T-helper 1 cell treated with Interleukin-12 subunit alpha and Interleukin-12 subunit beta and Interleukin-4 antibody, amounts not matched to agents 30 μg/mL and 1 μg/mL, for 36 hours (primary cell): ENCODE data around the gene PHACTR1.

Experiments
- H3K27ac Mint-ChIP-seq: one replicate; pipeline ENCODE4 v1.8.0; 2021; ENCODE audit warnings: mild to moderate bottlenecking, mixed read lengths
- H3K27me3 Mint-ChIP-seq: one replicate; pipeline ENCODE4 v1.8.0; 2021; ENCODE audit warnings: low read depth, mixed read lengths
- H3K36me3 Mint-ChIP-seq: one replicate; pipeline ENCODE4 v1.8.0; 2021; ENCODE audit warnings: low read depth, mixed read lengths
- H3K4me1 Mint-ChIP-seq: one replicate; pipeline ENCODE4 v1.8.0; 2021; ENCODE audit warnings: low read depth, mixed read lengths
- H3K4me3 Mint-ChIP-seq: one replicate; pipeline ENCODE4 v1.8.0; 2021; ENCODE audit warnings: mild to moderate bottlenecking, moderate library complexity, mixed read lengths
- H3K9me3 Mint-ChIP-seq: one replicate; pipeline ENCODE4 v1.8.0; 2021; ENCODE audit warnings: mixed read lengths

The PHACTR1 gene

GRCh38 chr6:13072686-13073347 is 356.2 kb downstream of the PHACTR1 start:
- Mint-ChIP-seq H3K36me3 (no peaks in the 10 kb centered on the region), H3K27ac (no peak overlapping the region), H3K4me3 (no peak overlapping the region), H3K27me3 (peaks cover 28% of the 10 kb centered on the region), H3K4me1 (no peaks in the 10 kb centered on the region), H3K9me3 (no peaks in the 10 kb centered on the region)

DNA sequence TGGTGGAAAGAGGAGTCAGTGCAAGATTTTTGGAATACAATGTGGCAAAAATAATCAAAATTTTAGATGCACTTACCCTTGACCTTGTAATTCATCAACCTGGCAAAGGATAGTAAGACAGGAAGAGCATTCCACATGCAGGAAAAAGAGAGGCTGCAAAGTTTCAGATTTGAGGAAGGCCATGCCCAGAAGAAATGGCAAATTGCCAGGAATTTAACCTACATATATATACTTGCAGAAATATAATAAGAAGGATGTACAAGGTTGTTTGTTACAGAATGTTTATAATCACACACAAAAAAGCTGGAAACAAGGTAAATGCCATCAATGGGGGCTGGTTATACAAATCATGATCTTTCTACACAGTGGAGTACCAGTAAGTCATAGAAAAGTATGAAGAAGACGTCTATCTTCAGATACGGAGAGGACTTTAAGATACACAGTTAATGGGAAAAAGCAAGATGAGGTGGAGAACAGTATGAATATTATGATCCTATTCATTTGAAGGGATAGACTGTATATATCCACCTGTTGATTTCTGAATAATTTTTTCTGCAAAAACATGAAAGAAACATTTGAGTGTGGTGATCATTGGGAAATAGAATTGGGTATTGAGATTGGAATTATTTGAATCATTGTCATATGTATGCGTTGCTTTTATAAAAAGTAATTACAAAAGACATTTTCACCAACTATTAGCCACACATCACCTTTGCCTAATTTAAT is 358.0 kb downstream of the PHACTR1 start:
- no peak overlapping the region for H3K27ac Mint-ChIP-seq
- no peaks in the 10 kb centered on the region for H3K9me3 Mint-ChIP-seq
- no peaks in the 10 kb centered on the region for H3K36me3 Mint-ChIP-seq
- H3K4me1 Mint-ChIP-seq, result no peaks in the 10 kb centered on the region
- no peak overlapping the region for H3K4me3 Mint-ChIP-seq
- peaks cover 24% of the 10 kb centered on the region for H3K27me3 Mint-ChIP-seq

GRCh38 chr6:13075141-13075845 is 358.7 kb downstream of the PHACTR1 start:
- no peaks in the 10 kb centered on the region for H3K9me3 Mint-ChIP-seq
- H3K4me3 Mint-ChIP-seq, result no peak overlapping the region
- H3K27ac Mint-ChIP-seq, result no peak overlapping the region
- no peaks in the 10 kb centered on the region for H3K36me3 Mint-ChIP-seq
- no peaks in the 10 kb centered on the region for H3K4me1 Mint-ChIP-seq
- peaks cover 24% of the 10 kb centered on the region for H3K27me3 Mint-ChIP-seq

DNA sequence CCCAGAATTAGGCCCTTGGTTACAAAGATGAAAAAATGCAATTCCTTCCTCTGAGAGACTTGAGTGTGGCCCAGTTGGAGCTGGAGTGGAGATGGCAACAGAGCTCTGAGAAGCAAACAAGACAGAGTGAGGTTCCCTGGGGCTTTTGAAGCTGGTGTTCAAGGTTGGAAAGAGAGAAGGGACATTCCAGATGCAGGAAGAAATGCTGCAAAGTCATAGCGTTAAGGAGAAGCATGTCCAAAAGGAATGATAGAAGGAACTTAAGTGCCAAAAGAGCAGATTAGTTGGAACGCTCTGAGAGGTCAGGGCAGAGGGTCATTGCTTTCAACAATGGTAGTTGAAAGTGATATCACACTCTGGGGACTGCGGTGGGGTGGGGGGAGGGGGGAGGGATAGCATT is 360.0 kb downstream of the PHACTR1 start:
- H3K9me3 Mint-ChIP-seq, result no peaks in the 10 kb centered on the region
- H3K27ac Mint-ChIP-seq, result no peak overlapping the region
- H3K4me1 Mint-ChIP-seq, result no peaks in the 10 kb centered on the region
- H3K27me3 Mint-ChIP-seq, result peaks cover 24% of the 10 kb centered on the region
- no peaks in the 10 kb centered on the region for H3K36me3 Mint-ChIP-seq
- no peak overlapping the region for H3K4me3 Mint-ChIP-seq

GRCh38 chr6:13077117-13077516 is 360.6 kb downstream of the PHACTR1 start:
- Mint-ChIP-seq H3K4me1 (no peaks in the 10 kb centered on the region), H3K4me3 (no peak overlapping the region), H3K27me3 (peaks cover 24% of the 10 kb centered on the region), H3K36me3 (no peaks in the 10 kb centered on the region), H3K9me3 (no peaks in the 10 kb centered on the region), H3K27ac (no peak overlapping the region)

DNA sequence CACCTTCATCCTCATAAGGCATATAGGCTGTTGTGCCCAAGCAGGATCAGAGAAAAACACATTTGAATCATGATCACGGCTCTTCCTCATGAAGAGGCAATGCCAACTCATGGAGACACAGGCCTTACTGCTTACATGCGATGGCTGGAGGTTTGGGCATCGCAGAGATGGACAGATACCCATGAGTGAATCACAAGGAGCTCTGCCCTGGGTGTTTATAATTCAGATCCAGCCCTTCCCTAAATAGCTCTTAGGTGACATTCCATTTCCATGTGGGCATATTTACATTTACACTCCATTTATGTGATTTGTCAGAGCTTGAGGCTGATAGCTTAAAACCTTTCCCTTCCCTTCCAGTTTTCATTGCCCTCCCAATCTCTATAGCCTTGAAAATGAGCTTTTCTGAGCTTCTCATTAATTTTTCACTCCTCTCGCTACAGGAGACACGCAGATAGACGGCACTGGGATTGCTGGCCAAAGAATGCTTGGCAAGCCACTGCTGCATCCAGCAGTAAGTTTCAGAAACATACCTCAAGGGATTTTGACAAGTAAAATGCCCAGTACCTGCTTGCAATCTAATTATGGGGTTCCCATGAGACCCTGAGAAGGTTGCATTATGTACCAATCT is 362.6 kb downstream of the PHACTR1 start:
- Mint-ChIP-seq H3K4me1 (no peaks in the 10 kb centered on the region), H3K36me3 (no peaks in the 10 kb centered on the region), H3K9me3 (no peaks in the 10 kb centered on the region), H3K27ac (no peak overlapping the region), H3K4me3 (no peak overlapping the region), H3K27me3 (peaks cover 13% of the 10 kb centered on the region)

DNA sequence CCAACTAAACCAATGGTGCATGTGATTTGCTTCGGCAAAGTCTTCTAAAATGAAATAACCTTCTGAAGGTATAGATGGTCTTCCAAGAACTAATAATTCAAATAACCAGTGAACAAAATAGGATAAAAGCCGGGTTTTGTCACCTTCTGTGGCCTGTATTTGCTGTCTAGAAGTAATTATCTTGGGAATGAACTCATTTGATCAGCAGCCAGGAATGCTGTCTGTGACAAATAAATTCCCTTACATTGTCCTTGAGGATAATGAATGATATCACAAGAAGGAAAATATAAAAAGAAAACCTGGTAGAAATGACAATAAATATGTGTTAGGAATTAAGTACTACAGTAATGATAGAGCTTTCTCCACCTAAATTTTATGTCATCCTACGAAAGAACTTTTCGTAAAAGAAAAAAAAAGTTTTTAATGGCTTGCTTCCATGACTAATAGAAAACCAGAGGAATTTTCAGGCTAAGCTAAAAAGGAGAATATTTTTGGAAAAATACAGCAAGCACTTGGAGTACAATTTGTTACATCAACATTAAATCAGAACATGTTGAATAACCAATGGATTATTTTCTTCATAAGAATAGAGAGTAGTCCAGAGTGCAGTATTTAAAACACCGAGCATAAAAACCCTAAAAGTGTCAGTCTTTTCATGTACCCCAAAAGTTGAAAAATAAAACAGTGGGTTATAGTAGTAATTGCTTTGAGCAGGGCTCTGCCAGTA is 364.1 kb downstream of the PHACTR1 start:
- Mint-ChIP-seq H3K4me3 (no peak overlapping the region), H3K4me1 (no peaks in the 10 kb centered on the region), H3K27me3 (peaks cover 13% of the 10 kb centered on the region), H3K36me3 (no peaks in the 10 kb centered on the region), H3K9me3 (no peaks in the 10 kb centered on the region), H3K27ac (no peak overlapping the region)

- Mint-ChIP-seq H3K9me3 (no peaks in the 10 kb centered on the region), H3K4me3 (no peak overlapping the region), H3K27me3 (peaks cover 10% of the 10 kb centered on the region), H3K27ac (no peak overlapping the region), H3K36me3 (no peaks in the 10 kb centered on the region), H3K4me1 (no peaks in the 10 kb centered on the region)
Observed at GRCh38 chr6:13081189-13081563, 364.6 kb downstream of the PHACTR1 start.

- no peaks in the 10 kb centered on the region for H3K36me3 Mint-ChIP-seq
- H3K27ac Mint-ChIP-seq, result no peak overlapping the region
- H3K4me3 Mint-ChIP-seq, result no peak overlapping the region
- no peaks in the 10 kb centered on the region for H3K9me3 Mint-ChIP-seq
- peaks cover 10% of the 10 kb centered on the region for H3K27me3 Mint-ChIP-seq
- no peaks in the 10 kb centered on the region for H3K4me1 Mint-ChIP-seq
Observed at GRCh38 chr6:13089296-13089994, 372.9 kb downstream of the PHACTR1 start.

GRCh38 chr6:13091192-13091591 is 374.6 kb downstream of the PHACTR1 start:
- Mint-ChIP-seq H3K36me3 (no peaks in the 10 kb centered on the region), H3K9me3 (no peaks in the 10 kb centered on the region), H3K4me3 (no peak overlapping the region), H3K27ac (no peak overlapping the region), H3K4me1 (no peaks in the 10 kb centered on the region), H3K27me3 (peaks cover 7% of the 10 kb centered on the region)

- H3K27ac Mint-ChIP-seq, result no peak overlapping the region
- H3K9me3 Mint-ChIP-seq, result no peaks in the 10 kb centered on the region
- no peak overlapping the region for H3K4me3 Mint-ChIP-seq
- peaks cover 3% of the 10 kb centered on the region for H3K27me3 Mint-ChIP-seq
- no peaks in the 10 kb centered on the region for H3K4me1 Mint-ChIP-seq
- no peaks in the 10 kb centered on the region for H3K36me3 Mint-ChIP-seq
Observed at GRCh38 chr6:13094781-13095425, 378.3 kb downstream of the PHACTR1 start.

DNA sequence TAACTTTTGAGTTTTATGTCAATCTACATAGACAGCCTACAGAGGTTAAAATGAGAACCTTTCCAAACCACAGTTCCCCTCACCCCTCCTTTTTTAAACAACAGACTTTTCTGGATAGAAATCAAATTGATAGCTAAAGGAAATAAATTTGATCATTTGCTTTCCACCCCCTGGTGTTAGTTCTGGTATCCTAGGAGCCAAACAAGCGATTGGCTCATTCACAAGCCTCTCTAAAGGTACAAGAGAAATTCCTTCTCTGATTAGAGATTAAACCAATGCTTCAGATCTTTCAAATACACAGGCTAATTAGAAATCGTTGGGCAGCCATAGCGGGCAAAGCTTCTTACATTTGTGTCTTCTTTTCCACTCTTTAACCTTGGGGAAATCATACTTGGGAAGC is 379.5 kb downstream of the PHACTR1 start:
- Mint-ChIP-seq H3K27me3 (peaks cover 9% of the 10 kb centered on the region), H3K27ac (no peak overlapping the region), H3K4me3 (no peak overlapping the region), H3K9me3 (no peaks in the 10 kb centered on the region), H3K4me1 (no peaks in the 10 kb centered on the region), H3K36me3 (no peaks in the 10 kb centered on the region)

GRCh38 chr6:13097454-13097853 is 380.9 kb downstream of the PHACTR1 start:
- Mint-ChIP-seq H3K27ac (no peak overlapping the region), H3K4me3 (no peak overlapping the region), H3K9me3 (no peaks in the 10 kb centered on the region), H3K4me1 (no peaks in the 10 kb centered on the region), H3K27me3 (peaks cover 9% of the 10 kb centered on the region), H3K36me3 (no peaks in the 10 kb centered on the region)
